Activated T-cell treated with anti-CD3 and anti-CD28 coated beads for 1 hour (primary cell): ENCODE data around the gene ACACA.
"Not testable (repeated sequence)": the region's sequence is repeated elsewhere in the genome, so short reads cannot be mapped to it uniquely, and the experiment has no call there.

ENCODE experiments used
- DNase-seq: peaks from one replicate; pipeline ENCODE4 v3.0.0-alpha.2; 2020; ENCODE audit warnings: low read depth

ACACA gene

DNA sequence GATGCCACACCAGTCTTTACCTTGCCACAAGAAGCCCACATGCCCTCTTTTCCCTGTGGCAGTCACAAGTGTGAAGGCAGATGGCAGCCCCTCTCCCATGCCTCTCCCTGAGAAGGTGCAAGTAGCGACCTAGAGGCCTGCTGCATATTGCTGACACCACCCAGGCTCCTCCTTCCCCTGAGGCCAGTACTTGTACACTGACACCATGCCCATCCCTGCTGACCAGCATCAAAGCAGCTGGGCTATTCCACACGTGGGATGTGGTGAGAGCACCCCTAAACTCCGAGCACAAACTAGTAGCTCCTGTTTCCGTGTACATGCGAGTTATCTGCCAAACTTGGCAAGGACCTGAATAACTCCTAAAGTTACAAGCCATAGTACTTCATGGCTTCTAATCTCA, 308.5 kb downstream of the ACACA start:
- no peak for DNase-seq

DNA sequence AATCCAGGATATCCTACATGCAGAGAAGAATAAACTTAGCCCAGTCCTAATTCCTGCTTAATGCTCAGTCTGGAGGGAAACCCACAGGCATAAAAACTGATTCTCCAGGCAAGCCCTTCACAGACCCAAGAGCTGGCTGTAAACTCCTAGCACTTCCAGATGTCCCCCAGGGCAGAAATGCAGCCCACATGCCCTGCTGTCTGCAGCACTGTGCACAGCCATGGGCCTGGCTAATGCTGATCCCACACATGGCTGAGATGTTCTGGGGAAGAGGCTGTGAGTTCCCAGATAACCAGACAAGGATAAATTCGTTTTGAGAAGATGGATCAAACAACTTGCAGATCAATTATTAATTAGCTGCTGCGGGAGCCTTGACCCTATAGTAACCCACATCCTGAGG, 309.5 kb downstream of the ACACA start:
- no peak for DNase-seq

DNA sequence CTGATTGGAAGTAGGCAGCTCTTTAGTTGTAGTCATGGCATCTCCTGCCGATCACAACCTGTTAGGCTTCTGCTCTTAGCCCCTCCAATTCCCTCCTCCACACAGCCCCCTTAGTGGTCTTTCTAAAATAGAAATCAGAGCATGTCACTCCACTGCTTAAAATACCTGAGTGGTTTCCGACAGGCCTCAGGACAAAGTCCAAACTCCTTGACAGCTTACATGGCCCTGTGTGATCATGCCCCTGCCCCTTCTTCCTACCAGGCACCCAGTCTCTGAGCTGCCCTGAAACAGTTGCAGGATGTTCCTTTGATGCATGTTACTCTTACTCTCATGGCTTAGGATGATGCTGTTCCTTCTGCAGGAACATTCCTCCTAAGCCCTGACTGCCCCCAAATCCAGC, 310.6 kb downstream of the ACACA start:
- no peak for DNase-seq

DNA sequence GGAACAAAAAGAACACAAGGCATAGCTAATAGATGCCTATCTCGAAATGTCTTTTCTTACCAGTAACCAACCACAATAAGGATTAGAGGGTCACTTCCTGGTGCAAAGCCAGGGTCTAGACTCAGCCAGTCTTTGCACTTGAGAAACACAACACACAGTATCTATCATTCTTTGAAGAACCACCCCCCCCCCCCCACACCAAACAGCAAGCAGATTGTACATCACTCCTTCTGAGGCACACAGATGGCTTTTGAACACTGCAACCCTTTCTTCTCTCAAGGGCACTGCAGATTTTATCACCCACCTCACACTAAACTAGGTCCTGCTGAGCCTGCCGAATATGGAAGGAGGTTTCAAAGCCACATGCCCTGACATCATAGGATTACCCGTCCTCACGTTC, 312.2 kb downstream of the ACACA start:
- no peak for DNase-seq

DNA sequence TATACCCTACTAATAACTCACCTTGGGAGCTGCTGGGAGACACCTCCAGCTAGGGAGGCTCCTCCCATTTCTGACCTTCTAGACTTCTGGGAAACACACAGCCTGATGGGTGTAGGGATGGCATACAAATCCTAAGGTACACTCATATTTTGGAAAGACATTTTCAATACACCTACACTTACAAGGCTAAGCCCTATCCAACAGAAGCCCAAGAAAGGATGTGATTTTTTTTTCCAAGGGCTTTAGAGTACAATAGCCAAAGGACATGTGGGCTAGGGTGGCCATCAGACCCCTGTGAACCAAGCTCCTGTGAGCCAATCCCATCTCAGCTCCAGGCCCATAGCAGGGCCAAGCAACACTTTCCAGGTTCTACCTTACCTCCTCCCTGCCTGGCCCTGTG, 313.9 kb downstream of the ACACA start:
- no peak for DNase-seq

GRCh38 chr17:37092071-37092470, 314.6 kb downstream of the ACACA start:
- no peak for DNase-seq

GRCh38 chr17:37090941-37091340, 315.7 kb downstream of the ACACA start:
- DNase-seq, result no peak

- peak; percentile 3 for DNase-seq
These were observed 316.7 kb downstream of the ACACA start for GRCh38 chr17:37089956-37090355.

GRCh38 chr17:37088913-37089312, 317.7 kb downstream of the ACACA start:
- no peak for DNase-seq

- no peak for DNase-seq
These were observed 318.2 kb downstream of the ACACA start for GRCh38 chr17:37088459-37088858.

GRCh38 chr17:37087683-37088082, 319.0 kb downstream of the ACACA start:
- DNase-seq, result no peak

- no peak for DNase-seq
These were observed 319.7 kb downstream of the ACACA start for GRCh38 chr17:37086948-37087347.

DNA sequence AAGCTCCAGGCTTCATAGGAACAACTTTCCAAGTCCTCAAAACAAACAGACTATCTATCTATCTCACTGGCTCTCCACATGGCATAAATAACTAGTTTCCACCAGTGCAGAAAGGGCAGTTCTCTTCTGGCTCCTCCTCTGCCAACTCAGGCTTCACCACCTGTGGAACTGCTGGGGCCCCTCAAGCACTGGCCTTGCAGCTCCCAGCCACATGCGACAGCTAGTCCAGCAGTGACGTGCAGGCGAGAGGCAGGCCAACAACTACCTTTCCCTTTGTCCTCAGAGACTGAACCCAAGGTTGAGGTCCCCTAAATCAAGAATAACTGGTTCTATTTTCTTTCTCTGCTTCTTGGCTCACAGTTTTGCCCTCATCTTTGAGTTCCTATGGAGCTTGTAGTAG, 320.3 kb downstream of the ACACA start:
- DNase-seq, result no peak

DNA sequence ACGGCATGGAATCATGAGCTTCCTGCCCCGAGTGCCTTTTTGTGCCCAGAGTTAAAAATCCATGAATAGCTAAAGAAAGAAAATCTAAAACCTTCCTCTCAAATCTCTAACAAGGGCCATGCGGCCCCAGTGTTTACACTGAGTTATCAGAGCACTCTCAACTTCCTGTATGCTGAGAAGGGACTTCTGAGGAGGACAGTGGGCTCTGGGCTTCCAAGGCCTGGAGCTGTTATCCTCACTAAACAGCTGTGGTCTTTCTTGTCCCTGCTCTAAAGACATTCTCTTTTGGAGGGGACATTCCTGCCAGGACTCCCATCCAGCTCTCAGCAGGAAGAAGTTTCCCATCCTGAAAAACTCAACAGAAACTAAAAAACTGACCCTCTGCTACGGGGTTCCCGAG, 322.3 kb downstream of the ACACA start:
- no peak for DNase-seq

DNA sequence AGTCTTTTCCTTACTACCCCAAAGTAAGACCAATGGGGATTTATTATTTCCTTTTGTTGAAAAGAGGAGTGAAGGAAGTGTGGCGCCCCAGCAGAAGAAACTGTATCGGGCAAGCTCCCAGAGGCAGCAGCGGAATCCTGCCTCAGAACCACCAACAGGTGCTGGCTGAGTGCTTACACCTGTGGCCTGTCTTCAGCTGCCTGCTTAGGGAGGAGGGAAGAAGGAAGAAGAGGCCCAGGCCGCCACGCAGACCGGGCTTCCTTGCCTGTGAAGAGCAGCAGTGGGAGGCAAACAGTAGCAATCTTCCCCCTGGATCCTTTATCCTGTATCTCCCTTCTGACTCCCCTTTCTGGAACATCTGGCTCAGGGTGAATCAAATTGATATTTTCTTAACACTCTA, 323.2 kb downstream of the ACACA start:
- no peak for DNase-seq

GRCh38 chr17:37082985-37083384, 323.7 kb downstream of the ACACA start:
- DNase-seq, result no peak

DNA sequence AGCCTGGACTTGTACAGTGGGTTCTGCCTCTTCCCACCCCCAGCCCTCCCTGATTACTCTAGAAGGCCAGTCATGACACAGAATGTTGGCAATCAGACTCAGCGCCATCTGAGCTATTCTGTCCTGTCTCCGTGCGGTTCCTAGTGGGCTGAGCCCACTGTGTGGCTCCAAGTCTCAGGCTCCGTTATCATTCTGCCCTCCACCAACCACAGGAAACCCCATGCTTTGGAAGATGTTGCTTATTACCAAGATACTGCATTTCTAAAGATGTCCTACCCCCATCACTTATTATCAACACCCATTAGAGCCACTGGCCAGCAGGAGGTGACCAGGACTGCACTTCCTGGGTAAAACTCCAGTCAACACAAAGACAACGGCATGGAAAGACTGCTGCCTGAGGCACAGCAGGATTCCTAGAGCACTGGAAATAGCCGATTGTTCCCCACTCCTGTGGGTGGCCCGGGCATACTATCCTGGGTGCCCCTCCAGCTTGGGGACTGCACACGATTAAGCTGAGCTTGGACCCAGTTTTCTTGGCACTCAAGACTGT, 324.2 kb downstream of the ACACA start:
- no peak for DNase-seq

DNA sequence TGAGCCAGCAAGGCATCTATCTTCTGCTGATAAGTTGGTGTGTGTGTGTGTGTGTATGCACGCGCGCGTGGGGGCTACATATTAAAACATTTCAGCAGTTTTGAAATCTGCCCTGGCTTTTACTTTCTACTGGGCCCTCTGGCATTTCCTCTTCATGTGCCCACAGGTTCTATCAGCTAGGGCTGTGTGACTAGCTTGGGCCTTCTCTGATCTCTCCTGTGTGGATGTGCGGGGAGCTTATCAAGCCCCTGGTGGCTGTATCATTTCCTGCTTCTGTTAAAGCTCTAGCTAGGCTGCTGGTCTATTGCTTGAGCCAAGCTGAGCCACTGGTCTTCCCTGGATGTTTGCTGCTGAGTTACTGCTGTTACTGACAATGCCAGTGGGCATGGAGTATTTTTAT, 325.3 kb downstream of the ACACA start:
- no peak for DNase-seq

GRCh38 chr17:37079735-37080134, 326.9 kb downstream of the ACACA start:
- no peak for DNase-seq

DNA sequence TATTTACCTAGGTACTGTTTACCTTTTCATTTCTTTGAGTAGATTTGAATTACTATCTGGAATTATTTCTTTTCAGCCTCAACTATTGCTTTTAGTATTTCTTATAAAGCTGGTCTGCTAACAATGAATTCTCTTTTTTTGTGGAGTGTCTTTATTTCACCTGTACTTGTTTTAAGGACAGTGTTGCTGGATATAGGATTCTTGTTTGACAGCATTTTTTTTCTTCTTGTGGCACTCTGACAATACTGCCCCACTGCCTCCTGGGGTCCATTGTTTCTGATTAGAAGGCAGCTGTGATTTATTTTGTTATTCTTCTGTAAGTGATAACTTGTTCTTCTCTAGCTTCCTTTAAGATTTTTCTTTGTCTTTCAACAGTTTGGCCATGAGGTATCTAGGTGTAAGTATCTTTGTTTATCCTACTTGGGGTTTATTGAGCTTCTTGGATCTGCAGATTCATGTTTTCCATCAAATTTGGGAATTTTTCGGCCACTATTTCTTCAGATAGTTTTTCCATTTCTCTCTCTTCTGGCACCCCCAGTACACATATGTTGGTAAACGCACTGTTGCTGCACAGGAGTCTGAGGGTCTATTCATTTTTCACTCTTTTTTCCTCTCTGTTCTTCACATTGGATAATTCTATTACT, 327.4 kb downstream of the ACACA start:
- DNase-seq, result no peak

DNA sequence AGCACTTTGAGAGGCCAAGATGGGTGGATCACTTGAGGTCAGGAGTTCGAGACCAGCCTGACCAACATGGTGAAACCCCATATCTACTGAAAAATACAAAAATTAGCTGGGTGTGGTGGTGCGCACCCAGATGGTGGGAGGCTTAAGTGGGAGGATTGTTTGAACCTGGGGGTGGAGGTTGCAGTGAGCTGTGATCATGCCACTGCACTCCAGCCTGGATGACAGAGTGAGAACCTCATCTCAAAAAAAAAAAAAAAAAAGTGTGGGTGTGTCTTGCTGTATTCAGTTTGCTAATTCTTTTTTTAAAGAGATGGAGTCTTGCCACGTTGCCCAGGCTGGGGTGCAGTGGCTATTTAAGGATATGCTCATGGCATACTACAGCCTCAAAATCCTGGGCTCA, 333.2 kb downstream of the ACACA start:
- DNase-seq, result not testable (repeated sequence)

DNA sequence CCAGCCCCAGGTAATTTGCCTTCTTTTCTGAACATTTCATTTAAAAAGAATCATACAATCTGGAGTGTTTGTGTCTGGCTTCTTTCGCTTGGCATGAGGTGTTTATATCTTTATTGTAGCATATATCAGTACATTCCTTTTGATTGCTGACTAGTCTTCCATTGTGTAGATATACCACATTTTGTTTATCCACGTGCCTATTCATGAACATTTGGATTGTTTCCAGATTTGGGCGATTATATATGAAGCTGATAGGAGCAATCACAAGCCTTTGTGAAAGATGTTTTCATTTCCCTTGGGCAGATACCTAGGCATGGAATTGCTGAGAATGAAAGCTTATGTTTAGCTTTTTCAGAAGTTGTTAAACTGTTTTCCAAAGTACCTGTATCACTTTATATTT, 337.5 kb downstream of the ACACA start:
- DNase-seq, result no peak

GRCh38 chr17:37068266-37068665, 338.4 kb downstream of the ACACA start:
- no peak for DNase-seq

DNA sequence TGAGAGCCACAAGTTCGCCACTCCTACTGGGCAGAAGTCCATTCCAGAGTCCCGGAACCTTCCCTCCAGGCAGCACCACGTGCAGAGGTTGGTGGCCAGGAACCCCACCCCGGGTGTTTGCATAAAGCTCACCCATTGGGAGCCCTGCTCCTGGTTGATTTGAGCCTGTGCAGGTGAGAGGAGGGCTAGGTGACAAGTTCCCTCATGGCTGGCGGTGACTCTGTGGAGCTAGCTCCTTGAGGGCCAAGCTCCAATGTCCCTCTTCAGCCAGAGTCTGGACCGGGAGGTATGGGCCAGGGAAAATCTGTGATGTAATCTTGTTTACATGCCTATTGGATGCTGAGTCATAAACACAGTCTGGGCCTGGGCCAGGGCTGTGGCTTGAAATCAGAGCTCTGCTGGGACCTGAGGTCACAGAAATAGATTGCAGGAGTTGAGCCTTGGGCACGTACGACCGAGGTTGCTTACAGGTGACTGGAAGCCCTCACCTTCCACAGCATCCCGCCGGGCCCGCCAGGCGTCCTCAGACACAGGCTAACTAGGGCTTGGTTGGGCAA, 339.0 kb downstream of the ACACA start:
- no peak for DNase-seq
